Liver (tissue), 9 donors: ENCODE measurements around the gene NLK. TPM values are rescaled to one million over a fixed set of nuclear protein-coding genes. Genes with fewer than 3 reads are reported as not detected.

ENCODE experiments used
- DNase-seq: peaks from one replicate; pipeline ENCODE4 v3.0.0-alpha.2; 2017; ENCODE audit warnings: low spot score
- H3K27ac ChIP-seq, 2 donors: one replicate each; pipeline ENCODE4 v1.7.0; 2013; ENCODE audit warnings: inconsistent platforms in 2 of 2, low read length in 2 of 2, control low read depth in 1 of 2, low read depth in 1 of 2, mild to moderate bottlenecking in 1 of 2
- H3K27me3 ChIP-seq, 4 donors: one replicate each; pipeline versions ENCODE4 v1.6.1 to v1.7.0; 2013; ENCODE audit warnings: low read length in 3 of 4, inconsistent platforms in 1 of 4, mild to moderate bottlenecking in 1 of 4, moderate library complexity in 1 of 4; ENCODE audit not compliant: control insufficient read depth in 4 of 4, insufficient read depth in 4 of 4
- H3K36me3 ChIP-seq, 4 donors: one replicate each; pipeline versions ENCODE4 v1.6.1 to v1.7.0; 2013; ENCODE audit warnings: low read length in 3 of 4, mild to moderate bottlenecking in 3 of 4, low read depth in 1 of 4, moderate library complexity in 1 of 4; ENCODE audit not compliant: control insufficient read depth in 4 of 4, insufficient read depth in 3 of 4
- H3K4me1 ChIP-seq, 4 donors: one replicate each; pipeline versions ENCODE4 v1.6.1 to v1.7.0; 2013; ENCODE audit warnings: low read length in 3 of 4, mild to moderate bottlenecking in 3 of 4, moderate library complexity in 1 of 4; ENCODE audit not compliant: control insufficient read depth in 4 of 4, insufficient read depth in 4 of 4
- H3K4me3 ChIP-seq, 3 donors: one replicate each; pipeline versions ENCODE4 v1.6.1 to v1.7.0; 2013; ENCODE audit warnings: low read length in 3 of 3, control low read depth in 1 of 3, low read depth in 1 of 3, mild to moderate bottlenecking in 1 of 3
- H3K9ac ChIP-seq, 2 donors: one replicate each; pipeline ENCODE4 v1.7.0; 2013; ENCODE audit warnings: low read length in 2 of 2, mild to moderate bottlenecking in 2 of 2, moderate library complexity in 2 of 2, control low read depth in 1 of 2, low read depth in 1 of 2
- H3K9me3 ChIP-seq, 4 donors: one replicate each; pipeline versions ENCODE4 v1.6.1 to v1.7.0; 2013; ENCODE audit warnings: low read length in 3 of 4; ENCODE audit not compliant: control insufficient read depth in 4 of 4
- ATF3 ChIP-seq: IDR thresholded peaks from 2 replicates; pipeline ENCODE4 v1.6.1; 2016; ENCODE audit warnings: antibody characterized with exemption
- CTCF ChIP-seq: fragments of 150-350 bp; IDR thresholded peaks from 2 replicates; pipeline ENCODE4 v1.5.1; 2017; ENCODE audit warnings: improper control_type of control experiment, low read depth, low read length; ENCODE audit not compliant: missing input control
- EGR1 ChIP-seq, 2 donors: IDR thresholded peaks; 2 replicates each; pipeline ENCODE4 v1.6.1; 2016 to 2018; ENCODE audit warnings: antibody characterized with exemption in 2 of 2, low read depth in 2 of 2
- FOXA1 ChIP-seq: IDR thresholded peaks from 2 replicates; pipeline ENCODE4 v1.6.1; 2016; ENCODE audit warnings: antibody characterized with exemption
- GABPA ChIP-seq, 2 donors: IDR thresholded peaks in 1 of 2; conservative IDR thresholded peaks in 1 of 2; 2 replicates each; pipeline ENCODE4 v1.6.1; 2016; ENCODE audit warnings: antibody characterized with exemption in 2 of 2, mild to moderate bottlenecking in 1 of 2, moderate library complexity in 1 of 2
- HNF4A ChIP-seq, 2 donors: conservative IDR thresholded peaks; 2 replicates each; pipeline ENCODE4 v1.6.1; 2016; ENCODE audit warnings: antibody characterized with exemption in 2 of 2, mild to moderate bottlenecking in 2 of 2
- HNF4G ChIP-seq: IDR thresholded peaks from 2 replicates; pipeline ENCODE4 v1.6.1; 2016; ENCODE audit warnings: antibody characterized with exemption
- JUND ChIP-seq, 2 donors: IDR thresholded peaks; 2 replicates each; pipeline ENCODE4 v1.6.1; 2016; ENCODE audit warnings: antibody characterized with exemption in 2 of 2
- MAX ChIP-seq: IDR thresholded peaks from 2 replicates; pipeline ENCODE4 v1.6.1; 2016; ENCODE audit warnings: antibody characterized with exemption
- NR2F2 ChIP-seq: IDR thresholded peaks from 2 replicates; pipeline ENCODE4 v1.6.1; 2016; ENCODE audit warnings: antibody characterized with exemption
- REST ChIP-seq: IDR thresholded peaks from 2 replicates; pipeline ENCODE4 v1.6.1; 2016; ENCODE audit warnings: antibody characterized with exemption, mild to moderate bottlenecking
- RXRA ChIP-seq, 2 donors: IDR thresholded peaks; 2 replicates each; pipeline ENCODE4 v1.6.1; 2017 to 2018; ENCODE audit warnings: antibody characterized with exemption in 2 of 2, mild to moderate bottlenecking in 1 of 2
- SP1 ChIP-seq: IDR thresholded peaks from 2 replicates; pipeline ENCODE4 v1.6.1; 2018; ENCODE audit warnings: antibody characterized with exemption, mild to moderate bottlenecking
- TAF1 ChIP-seq: conservative IDR thresholded peaks from 2 replicates; pipeline ENCODE4 v1.6.1; 2016; ENCODE audit warnings: antibody characterized with exemption, mild to moderate bottlenecking
- YY1 ChIP-seq: IDR thresholded peaks from 2 replicates; pipeline ENCODE4 v1.6.1; 2016; ENCODE audit warnings: antibody characterized with exemption, mild to moderate bottlenecking
- ZBTB33 ChIP-seq: IDR thresholded peaks from 2 replicates; pipeline ENCODE4 v1.6.1; 2016; ENCODE audit warnings: antibody characterized with exemption
- WGBS: extraction: QIAGEN DNeasy Blood & Tissue Kit; methylation state at CpG from one replicate; pipeline ENCODE4 v1.1.7; 2013; 5-methylcytosine and 5-hydroxymethylcytosine counted together
- polyA plus RNA-seq, 2 donors: library from polyadenylated mRNA; stranded (reverse) in 1 of 2; unstranded in 1 of 2; fragments of 200-250 nt in 1 of 2; fragments of >200 nt in 1 of 2; fragmentation: Nextera tagmentation in 1 of 2; extraction: Ambion mirVana in 1 of 2; gene quantifications; one replicate each; pipeline versions ENCODE4 v1.2.1 to v1.2.3, GENCODE V29; 2013 to 2015
- total RNA-seq, 2 donors: library from RNA; depleted of rRNA; stranded (reverse); fragments of >200 nt; gene quantifications; one replicate each; pipeline ENCODE4 v1.2.3, GENCODE V29; 2014
- donor health status: healthy.
- donor health status: healthy.
- donor health status: healthy.
- donor health status: healthy.
- donor health status: healthy.

The NLK gene
- total and polyA plus RNA-seq, 4 donors: 4.4 to 17.4 (median 9.2) TPM

- 73% methylated on average over 3 of the region's 3 CpGs for WGBS
- TF ChIP-seq MAX: no peak
- no peak for TF ChIP-seq CTCF
- no peak for TF ChIP-seq YY1
- TF ChIP-seq NR2F2: no peak
- no peak for TF ChIP-seq SP1
- TF ChIP-seq JUND (IDR thresholded peaks at IDR 0.05): no peak
- TF ChIP-seq HNF4A (conservative IDR thresholded peaks at IDR 0.05): no peak
- no peak for TF ChIP-seq ZBTB33
- no peak for TF ChIP-seq RXRA (IDR thresholded peaks at IDR 0.05)
- no peak for TF ChIP-seq EGR1 (IDR thresholded peaks at IDR 0.05; ENCODE audit: low read depth in 2 of 2)
- no peak for TF ChIP-seq FOXA1
- no peak for TF ChIP-seq HNF4G
- TF ChIP-seq TAF1: no peak
- no peak for TF ChIP-seq ATF3
- no peak for TF ChIP-seq REST
- TF ChIP-seq GABPA (IDR thresholded peaks at IDR 0.05 in 1 of 2, conservative IDR thresholded peaks at IDR 0.05 in 1 of 2): no peak
- no peak for DNase-seq
- Histone ChIP-seq H3K27me3 (no peaks in the 10 kb centered on the region), H3K36me3 (peaks cover 2 to 5% (median 3%) of the 10 kb centered on the region in 4 donors), H3K4me1 (peaks cover 0 to 6% (median 2%) of the 10 kb centered on the region in 4 donors), H3K9ac (no peak overlapping the region), H3K9me3 (no peaks in the 10 kb centered on the region), H3K4me3 (no peak overlapping the region), H3K27ac (no peak overlapping the region)
Measured at GRCh38 chr17:28193241-28193640, 150.8 kb downstream of the NLK start.

GRCh38 chr17:28194382-28194781, 151.9 kb downstream of the NLK start:
- Histone ChIP-seq H3K27ac (no peak overlapping the region), H3K9me3 (no peaks in the 10 kb centered on the region), H3K4me1 (peaks cover 0 to 6% (median 2%) of the 10 kb centered on the region in 4 donors), H3K36me3 (peaks cover 2 to 5% (median 3%) of the 10 kb centered on the region in 4 donors), H3K27me3 (no peaks in the 10 kb centered on the region), H3K9ac (no peak overlapping the region), H3K4me3 (no peak overlapping the region)
- TF ChIP-seq REST: no peak
- TF ChIP-seq HNF4G: no peak
- TF ChIP-seq TAF1: no peak
- no peak for TF ChIP-seq RXRA (IDR thresholded peaks at IDR 0.05)
- TF ChIP-seq HNF4A (conservative IDR thresholded peaks at IDR 0.05): no peak
- TF ChIP-seq SP1: no peak
- TF ChIP-seq FOXA1: no peak
- no peak for TF ChIP-seq NR2F2
- no peak for TF ChIP-seq YY1
- TF ChIP-seq EGR1 (IDR thresholded peaks at IDR 0.05; ENCODE audit: low read depth in 2 of 2): no peak
- TF ChIP-seq MAX: no peak
- no peak for DNase-seq
